GM19328 (cell line): ENCODE measurements around the gene MUSK.

Experiments
- ATAC-seq: cut with Tn5 transposase; IDR thresholded peaks from one replicate; pipeline ENCODE4 v1.9.1; 2021; ENCODE audit warnings: mild to moderate bottlenecking, moderate library complexity; ENCODE audit not compliant: unreplicated experiment

Gene MUSK

GRCh38 chr9:110668570-110669167, at the start of gene MUSK:
Gene MUSK, plus strand, starts transcription at chr9:110668791. Its CDS starts 114 bp downstream, at chr9:110668905.
- ATAC-seq: no peak

- ATAC-seq: no peak
Observed at GRCh38 chr9:110619831-110620230, 48.8 kb upstream of the MUSK start.

GRCh38 chr9:110620726-110621125, 47.9 kb upstream of the MUSK start:
- no peak for ATAC-seq

- ATAC-seq: no peak
Observed at GRCh38 chr9:110622368-110622767, 46.2 kb upstream of the MUSK start.

- no peak for ATAC-seq
Observed at GRCh38 chr9:110623462-110624025, 45.0 kb upstream of the MUSK start.

- ATAC-seq: peak; percentile 96
Observed at GRCh38 chr9:110626101-110626829, 42.3 kb upstream of the MUSK start.

GRCh38 chr9:110635589-110635988, 33.0 kb upstream of the MUSK start:
- ATAC-seq: no peak

- ATAC-seq: no peak
Observed at GRCh38 chr9:110638381-110638954, 30.1 kb upstream of the MUSK start.

GRCh38 chr9:110640736-110641135, 27.9 kb upstream of the MUSK start:
- ATAC-seq: no peak

GRCh38 chr9:110641293-110641692, 27.3 kb upstream of the MUSK start:
- ATAC-seq: no peak

- ATAC-seq: no peak
Observed at GRCh38 chr9:110648696-110649095, 19.9 kb upstream of the MUSK start.

- no peak for ATAC-seq
Observed at GRCh38 chr9:110650261-110650660, 18.3 kb upstream of the MUSK start.

- no peak for ATAC-seq
Observed at GRCh38 chr9:110650991-110651411, 17.6 kb upstream of the MUSK start.

- no peak for ATAC-seq
Observed at GRCh38 chr9:110655754-110656641, 12.6 kb upstream of the MUSK start.

- no peak for ATAC-seq
Observed at GRCh38 chr9:110659891-110660541, 8.6 kb upstream of the MUSK start.

- ATAC-seq: no peak
Observed at GRCh38 chr9:110669433-110669832, 842 bp downstream of the MUSK start.

- no peak for ATAC-seq
Observed at GRCh38 chr9:110671849-110672248, 3.3 kb downstream of the MUSK start.

- no peak for ATAC-seq
Observed at GRCh38 chr9:110672873-110673510, 4.4 kb downstream of the MUSK start.

- no peak for ATAC-seq
Observed at GRCh38 chr9:110687497-110687896, 18.9 kb downstream of the MUSK start.

- no peak for ATAC-seq
Observed at GRCh38 chr9:110688329-110688728, 19.7 kb downstream of the MUSK start.
